DOHH2 (cell line): Measurements from ENCODE around the gene LAIR1.

Experiments used
- H3F3A ChIP-seq: fragments of 200-600 bp; sonication (generic), shearing (Covaris generic); 2 replicates; pipeline ENCODE4 v1.6.0; 2016; ENCODE audit warnings: antibody characterized with exemption, mild to moderate bottlenecking; ENCODE audit not compliant: control insufficient read depth, insufficient read depth
- H3K27ac ChIP-seq: fragments of 200-600 bp; sonication (generic); 2 replicates; pipeline ENCODE4 v1.5.1; 2014; ENCODE audit warnings: low read depth, mild to moderate bottlenecking, low read length, moderate library complexity
- H3K27me3 ChIP-seq: fragments of 200-600 bp; sonication (generic); 2 replicates; pipeline ENCODE4 v1.6.1; 2014; ENCODE audit warnings: mild to moderate bottlenecking, low read length, mixed read lengths; ENCODE audit not compliant: control insufficient read depth
- H3K36me3 ChIP-seq: fragments of 200-600 bp; sonication (generic); 2 replicates; pipeline ENCODE4 v1.6.1; 2014; ENCODE audit warnings: mild to moderate bottlenecking, low read length, moderate library complexity, mixed read lengths; ENCODE audit not compliant: control insufficient read depth
- H3K4me1 ChIP-seq: fragments of 200-600 bp; sonication (generic); 2 replicates; pipeline ENCODE4 v1.6.1; 2014; ENCODE audit warnings: mild to moderate bottlenecking, low read length, mixed read lengths; ENCODE audit not compliant: control insufficient read depth
- H3K4me2 ChIP-seq: fragments of 200-600 bp; sonication (generic); 2 replicates; pipeline ENCODE4 v1.6.0; 2014; ENCODE audit warnings: mild to moderate bottlenecking, low read length, moderate library complexity
- H3K4me3 ChIP-seq: fragments of 200-600 bp; sonication (generic); 2 replicates; pipeline ENCODE4 v1.5.1; 2014; ENCODE audit warnings: mild to moderate bottlenecking, low read length, mixed read lengths
- H3K79me2 ChIP-seq: fragments of 200-600 bp; sonication (generic); 2 replicates; pipeline ENCODE4 v1.6.1; 2014; ENCODE audit warnings: mild to moderate bottlenecking, low read length, mixed read lengths; ENCODE audit not compliant: control insufficient read depth
- H3K9me2 ChIP-seq: fragments of 200-600 bp; sonication (generic); replicated peaks from 2 replicates; pipeline ENCODE4 v1.6.1; 2014; ENCODE audit warnings: mild to moderate bottlenecking, low read length, mixed read lengths; ENCODE audit not compliant: control insufficient read depth
- H3K9me3 ChIP-seq: fragments of 200-600 bp; sonication (generic); 2 replicates; pipeline ENCODE4 v1.6.1; 2014; ENCODE audit warnings: antibody characterized with exemption, low read length, mixed read lengths; ENCODE audit not compliant: control insufficient read depth, insufficient read depth
- H4K20me1 ChIP-seq: fragments of 200-600 bp; sonication (generic); 2 replicates; pipeline ENCODE4 v1.6.0; 2014; ENCODE audit warnings: low read depth, mild to moderate bottlenecking, antibody characterized with exemption, low read length, moderate library complexity; ENCODE audit not compliant: control insufficient read depth, insufficient read depth
- CTCF ChIP-seq: fragments of 200-600 bp; sonication (generic); IDR thresholded peaks from one replicate; pipeline ENCODE4 v1.5.1; 2014; ENCODE audit warnings: antibody characterized with exemption, mild to moderate bottlenecking, low read depth, low read length; ENCODE audit not compliant: poor library complexity, severe bottlenecking
- EZH2phosphoT487 ChIP-seq: fragments of 200-600 bp; sonication (generic); IDR thresholded peaks from 2 replicates; pipeline ENCODE4 v1.6.1; 2017; ENCODE audit warnings: borderline replicate concordance, mild to moderate bottlenecking, antibody characterized with exemption, low read length, moderate library complexity, mixed read lengths

The LAIR1 gene

GRCh38 chr19:54312436-54313377 lies 52.0 kb downstream of the LAIR1 start, which contains the start of gene LILRA5:
TSS of gene LILRA5 (minus strand) at chr19:54313166. CDS start at chr19:54313019, 147 bp downstream.
- Histone ChIP-seq H3K27ac (no peak within 1 kb of the TSS), H3K4me3 (no peak within 1 kb of the TSS), H3K27me3 (peaks cover 37% of the 10 kb centered on the region), H3K79me2 (no peaks in the 10 kb centered on the region), H3K9me2 (no peaks in the 10 kb centered on the region), H4K20me1 (no peaks in the 10 kb centered on the region), H3K4me2 (no peak within 1 kb of the TSS), H3K9me3 (no peaks in the 10 kb centered on the region), H3F3A (no peaks in the 10 kb centered on the region), H3K36me3 (no peaks in the 10 kb centered on the region), H3K4me1 (no peaks in the 10 kb centered on the region)
- TF ChIP-seq CTCF (no peak), EZH2phosphoT487 (no peak)

- no peak overlapping the region for H3K4me3 ChIP-seq
- no peaks in the 10 kb centered on the region for H3K36me3 ChIP-seq
- H3K79me2 ChIP-seq = no peaks in the 10 kb centered on the region
- no peaks in the 10 kb centered on the region for H4K20me1 ChIP-seq
- H3K27ac ChIP-seq = no peak overlapping the region
- peaks cover 37% of the 10 kb centered on the region for H3K27me3 ChIP-seq
- no peak overlapping the region for H3K4me2 ChIP-seq
- no peaks in the 10 kb centered on the region for H3K9me3 ChIP-seq
- no peaks in the 10 kb centered on the region for H3K4me1 ChIP-seq
- H3F3A ChIP-seq = no peaks in the 10 kb centered on the region
- TF ChIP-seq CTCF (no peak), EZH2phosphoT487 (no peak)
- no peaks in the 10 kb centered on the region for H3K9me2 ChIP-seq
Measured at GRCh38 chr19:54312011-54312410, 52.7 kb downstream of the LAIR1 start.

GRCh38 chr19:54311486-54311885 lies 53.2 kb downstream of the LAIR1 start:
- Histone ChIP-seq H3K79me2 (no peaks in the 10 kb centered on the region), H3K27ac (no peak overlapping the region), H3K27me3 (peaks cover 37% of the 10 kb centered on the region), H3K36me3 (no peaks in the 10 kb centered on the region), H3K9me3 (no peaks in the 10 kb centered on the region), H3K4me2 (no peak overlapping the region), H3K4me1 (no peaks in the 10 kb centered on the region), H4K20me1 (no peaks in the 10 kb centered on the region), H3K4me3 (no peak overlapping the region), H3K9me2 (no peaks in the 10 kb centered on the region), H3F3A (no peaks in the 10 kb centered on the region)
- no peak for TF ChIP-seq EZH2phosphoT487
- TF ChIP-seq CTCF = no peak
